HFF-Myc (cell line): Measurements from ENCODE around the gene ZNF597.

Experiments used
- DNase-seq: peaks from one replicate; pipeline ENCODE4 v3.0.0-alpha.2; 2011; ENCODE audit warnings: low read depth; ENCODE audit errors: extremely low read depth
- H3K4me3 ChIP-seq: replicated peaks from 2 replicates; pipeline ENCODE4 v1.5.1; 2011; ENCODE audit warnings: low read depth, mild to moderate bottlenecking, control low read depth, low read length
- CTCF ChIP-seq: IDR thresholded peaks from 2 replicates; pipeline ENCODE4 v1.5.1; 2012; ENCODE audit warnings: mild to moderate bottlenecking, low read depth, low read length, control low read depth; ENCODE audit errors: missing control alignments

ZNF597 gene

GRCh38 chr16:3472878-3473595, 29.7 kb upstream of the ZNF597 start:
- no peak for TF ChIP-seq CTCF
- DNase-seq, result no peak
- no peak overlapping the region for H3K4me3 ChIP-seq

- no peak for TF ChIP-seq CTCF
- no peak for DNase-seq
- no peak overlapping the region for H3K4me3 ChIP-seq
Measured at GRCh38 chr16:3471518-3472176, 28.3 kb upstream of the ZNF597 start.

GRCh38 chr16:3470723-3471122, 27.4 kb upstream of the ZNF597 start:
- H3K4me3 ChIP-seq, result no peak overlapping the region
- DNase-seq, result no peak
- TF ChIP-seq CTCF, result no peak

- no peak for DNase-seq
- no peak overlapping the region for H3K4me3 ChIP-seq
- TF ChIP-seq CTCF, result no peak
Measured at GRCh38 chr16:3469736-3470135, 26.4 kb upstream of the ZNF597 start.

- no peak for DNase-seq
- no peak overlapping the region for H3K4me3 ChIP-seq
- no peak for TF ChIP-seq CTCF
Measured at GRCh38 chr16:3468501-3468900, 25.2 kb upstream of the ZNF597 start.

GRCh38 chr16:3467921-3468320, 24.6 kb upstream of the ZNF597 start:
- H3K4me3 ChIP-seq, result no peak overlapping the region

More at GRCh38 chr16:3467921-3468320, 24.6 kb upstream of the ZNF597 start:
- no peak for TF ChIP-seq CTCF
- no peak for DNase-seq
